Kidney (tissue), 14 donors: Measurements from ENCODE around the gene MAG. TPM values are rescaled to one million over a fixed set of nuclear protein-coding genes. Genes with fewer than 3 reads are reported as not detected.

Source experiments
- DNase-seq, 5 donors: peaks; one replicate each; pipeline ENCODE4 v3.0.0-alpha.2; 2013 to 2020
- FAIRE-seq: peaks from 2 replicates; lab custom pipeline; 2012; peaks lifted over from hg19 to GRCh38; lab: Jason Lieb, UNC
- H3K27ac ChIP-seq, 2 donors: one replicate each; pipeline ENCODE4 v1.7.0; 2013; ENCODE audit warnings: low read depth in 2 of 2, low read length in 2 of 2, inconsistent platforms in 1 of 2
- H3K27me3 ChIP-seq: one replicate; pipeline ENCODE4 v1.7.1; 2013; ENCODE audit warnings: low read length, inconsistent platforms; ENCODE audit not compliant: control insufficient read depth, insufficient read depth
- H3K36me3 ChIP-seq, 3 donors: one replicate each; pipeline versions ENCODE4 v1.7.0 to v1.7.1; 2013; ENCODE audit warnings: low read length in 3 of 3, control low read depth in 1 of 3, inconsistent platforms in 1 of 3; ENCODE audit not compliant: insufficient read depth in 3 of 3, control insufficient read depth in 2 of 3
- H3K4me1 ChIP-seq, 3 donors: one replicate each; pipeline versions ENCODE4 v1.7.0 to v1.7.1; 2013; ENCODE audit warnings: low read length in 3 of 3, inconsistent platforms in 1 of 3, low read depth in 1 of 3; ENCODE audit not compliant: control insufficient read depth in 2 of 3, insufficient read depth in 2 of 3
- H3K4me3 ChIP-seq, 3 donors: one replicate each; pipeline versions ENCODE4 v1.7.0 to v1.8.1; 2013; ENCODE audit warnings: low read length in 3 of 3, control low read depth in 1 of 3, inconsistent platforms in 1 of 3
- H3K9ac ChIP-seq, 3 donors: one replicate each; pipeline versions ENCODE4 v1.7.0 to v1.7.1; 2013; ENCODE audit warnings: low read length in 3 of 3, control low read depth in 1 of 3, inconsistent platforms in 1 of 3
- H3K9me3 ChIP-seq, 3 donors: one replicate each; pipeline versions ENCODE4 v1.7.0 to v1.7.1; 2013; ENCODE audit warnings: low read length in 3 of 3, control low read depth in 1 of 3, inconsistent platforms in 1 of 3; ENCODE audit not compliant: control insufficient read depth in 2 of 3, insufficient read depth in 1 of 3
- CTCF ChIP-seq: IDR thresholded peaks from 3 replicates; pipeline ENCODE4 v1.5.1; 2012; ENCODE audit warnings: mild to moderate bottlenecking, moderate library complexity, borderline replicate concordance; ENCODE audit not compliant: insufficient read depth; ENCODE audit errors: extremely low read depth
- intact Hi-C: fragments of 100-400 bp; cut with DNase I; formaldehyde crosslinking; loops from one replicate; pipeline ENCODE4 v1.11.1; 2022
- polyA plus RNA-seq: library from polyadenylated mRNA; stranded (reverse); fragments of 350-450 nt; fragmentation: Illumina TruSeq; extraction: RNeasy Lipid Tissue Mini Kit (QIAGEN cat#74804); gene quantifications from one replicate; pipeline ENCODE4 v1.2.3, GENCODE V29; 2014; ENCODE audit warnings: low read depth, low replicate concordance; ENCODE audit not compliant: insufficient read depth
- total RNA-seq: library from RNA; stranded (reverse); fragmentation: NEBNext Ultra II Directional; extraction: Animal tissue kit (Norgen Biotek cat#: 25700); gene quantifications from one replicate; pipeline ENCODE4 v1.2.1, GENCODE V29; 2021
- donor health status: control.
- donor health status: control.
- donor health status: control.
- donor health status: control.
- donor health status: control.
- donor health status: DM: yes; HTN: yes; CAD: no.
- donor health status: Normal renal cell carcinoma (clear cell type).

MAG gene
- total and polyA plus RNA-seq, 2 donors from 2014 or later, result 0.41 to 1.1 TPM

- no peak for FAIRE-seq
- no peak for DNase-seq
- no peak for TF ChIP-seq CTCF
These were observed 40.5 kb upstream of the MAG start for GRCh38 chr19:35251456-35251855.

GRCh38 chr19:35253316-35254286 lies 38.4 kb upstream of the MAG start:
- no peak for FAIRE-seq
- Histone ChIP-seq H3K4me3 (no peak overlapping the region), H3K9me3 (no peaks in the 10 kb centered on the region), H3K27ac (no peak overlapping the region), H3K27me3 (no peaks in the 10 kb centered on the region), H3K36me3 (peaks cover 0 to 7% (median 0%) of the 10 kb centered on the region in 3 donors), H3K4me1 (peaks cover 0 to 7% (median 0%) of the 10 kb centered on the region in 3 donors), H3K9ac (no peak overlapping the region)
- no peak for TF ChIP-seq CTCF
- intact Hi-C loops, result no loop called here
- no peak for DNase-seq

More at GRCh38 chr19:35251456-35251855, 40.5 kb upstream of the MAG start:
- no peak overlapping the region for H3K27ac ChIP-seq
- intact Hi-C loops, result no loop called here
- H3K4me1 ChIP-seq, result peaks cover 0 to 4% (median 0%) of the 10 kb centered on the region in 3 donors
- peaks cover 0 to 7% (median 0%) of the 10 kb centered on the region in 3 donors for H3K36me3 ChIP-seq
- H3K9ac ChIP-seq, result no peak overlapping the region
- H3K9me3 ChIP-seq, result no peaks in the 10 kb centered on the region
- H3K27me3 ChIP-seq, result no peaks in the 10 kb centered on the region
- H3K4me3 ChIP-seq, result no peak overlapping the region

- Histone ChIP-seq H3K27me3 (no peaks in the 10 kb centered on the region), H3K36me3 (peaks cover 0 to 7% (median 0%) of the 10 kb centered on the region in 3 donors), H3K4me3 (no peak overlapping the region), H3K9ac (no peak overlapping the region), H3K9me3 (no peaks in the 10 kb centered on the region), H3K27ac (no peak overlapping the region), H3K4me1 (peaks cover 0 to 7% (median 0%) of the 10 kb centered on the region in 3 donors)
- no peak for FAIRE-seq
- no peak for DNase-seq
- TF ChIP-seq CTCF, result no peak
- intact Hi-C loops, result no loop called here
These were observed 37.3 kb upstream of the MAG start for GRCh38 chr19:35254341-35255297.
